ENCODE data around the gene MUC5B.
"Not testable (repeated sequence)": the region's sequence is repeated elsewhere in the genome, so short reads cannot be mapped to it uniquely, and the experiment has no call there.

The MUC5B gene

GRCh38 chr11:1203505-1204271 is 19.2 kb upstream of the MUC5B start:
- DNase-seq: no peak

DNA sequence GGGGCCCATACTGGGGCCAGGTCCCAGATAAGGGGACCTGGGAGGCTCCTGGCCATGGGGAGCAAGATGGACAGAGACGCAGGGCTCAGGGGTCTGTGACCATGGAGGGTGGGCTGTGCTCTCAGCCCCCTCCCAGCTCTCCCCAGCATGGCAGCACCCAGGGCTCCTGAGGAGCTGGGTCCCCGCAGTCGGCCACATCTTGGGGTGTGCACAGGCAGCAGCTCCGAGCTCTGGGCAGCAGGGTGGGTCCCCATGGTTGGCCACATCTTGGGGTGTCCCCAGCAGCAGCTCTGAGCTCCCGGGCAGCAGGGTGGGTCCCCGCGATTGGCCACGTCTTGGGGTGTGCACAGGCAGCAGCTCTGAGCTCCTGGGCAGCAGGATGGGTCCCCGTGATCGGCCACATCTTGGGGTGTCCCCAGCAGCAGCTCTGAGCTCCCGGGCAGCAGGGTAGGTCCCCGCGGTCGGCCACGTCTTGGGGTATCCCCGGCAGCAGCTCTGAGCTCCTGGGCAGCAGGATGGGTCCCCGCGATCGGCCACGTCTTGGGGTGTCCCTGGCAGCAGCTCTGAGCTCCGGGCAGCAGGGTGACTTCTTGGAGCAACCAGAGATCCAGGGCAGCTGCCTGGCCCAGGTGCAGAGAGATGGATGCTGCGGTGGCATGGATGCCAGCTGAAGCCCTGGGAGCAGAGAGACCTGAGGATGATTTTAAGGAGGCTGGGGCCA is 18.3 kb upstream of the MUC5B start:
- no peak for DNase-seq

- no peak for DNase-seq
Measured at GRCh38 chr11:1205121-1205986, 17.5 kb upstream of the MUC5B start.

- DNase-seq: no peak
Measured at GRCh38 chr11:1205987-1206331, 16.9 kb upstream of the MUC5B start.

GRCh38 chr11:1206391-1207271 is 16.2 kb upstream of the MUC5B start:
- DNase-seq: no peak

DNA sequence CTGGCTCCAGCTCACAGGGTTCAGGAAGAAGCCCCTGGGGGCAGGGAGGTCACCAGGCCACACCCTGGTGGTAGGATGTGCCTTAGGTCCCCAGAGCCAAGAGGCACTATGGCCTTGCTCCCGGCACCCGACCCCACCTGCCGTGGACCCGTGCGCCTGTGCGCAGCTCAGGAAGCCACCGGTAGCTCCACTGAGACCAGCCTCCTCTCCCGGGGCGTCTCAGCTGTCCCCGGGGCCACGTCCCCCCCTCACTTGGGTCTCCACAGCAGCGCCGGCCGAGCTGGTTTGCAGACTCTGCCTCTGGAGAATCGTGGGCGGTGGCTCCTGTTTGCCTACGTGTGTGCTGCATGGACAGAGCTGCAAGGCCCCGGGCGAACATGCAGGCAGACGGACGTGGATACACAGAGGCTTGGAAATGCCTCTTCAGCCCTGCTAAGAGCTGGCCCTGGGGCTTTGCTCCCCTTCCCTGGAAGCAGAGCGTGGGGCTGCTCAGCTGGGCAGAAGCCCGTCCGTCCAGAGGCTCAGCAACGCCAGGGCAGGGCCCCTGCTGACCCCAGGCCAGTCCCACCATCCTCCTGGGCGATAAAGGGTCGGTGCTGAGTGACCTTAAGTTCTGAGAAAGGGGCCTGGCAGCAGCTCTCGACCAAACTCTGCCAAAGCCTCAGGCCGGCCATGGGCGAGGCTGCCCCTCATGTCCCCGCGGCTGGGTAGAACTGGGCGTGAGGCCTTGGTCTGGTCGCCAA is 15.3 kb upstream of the MUC5B start:
- DNase-seq: no peak

DNA sequence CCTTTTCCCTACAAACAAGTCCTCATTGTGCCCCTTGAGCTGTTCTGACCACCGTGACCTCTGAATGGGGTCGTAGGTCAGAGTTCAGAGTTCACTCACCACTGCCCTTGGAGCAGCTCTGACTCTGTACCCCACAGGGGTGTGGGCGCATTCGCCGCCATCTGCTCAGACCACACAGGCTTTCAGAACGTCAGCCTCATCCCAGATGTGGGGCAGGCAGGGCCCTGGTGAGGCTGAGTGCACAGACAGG is 14.8 kb upstream of the MUC5B start:
- no peak for DNase-seq

- no peak for DNase-seq
Measured at GRCh38 chr11:1208394-1209261, 14.2 kb upstream of the MUC5B start.

- no peak for DNase-seq
Measured at GRCh38 chr11:1209371-1210057, 13.4 kb upstream of the MUC5B start.

DNA sequence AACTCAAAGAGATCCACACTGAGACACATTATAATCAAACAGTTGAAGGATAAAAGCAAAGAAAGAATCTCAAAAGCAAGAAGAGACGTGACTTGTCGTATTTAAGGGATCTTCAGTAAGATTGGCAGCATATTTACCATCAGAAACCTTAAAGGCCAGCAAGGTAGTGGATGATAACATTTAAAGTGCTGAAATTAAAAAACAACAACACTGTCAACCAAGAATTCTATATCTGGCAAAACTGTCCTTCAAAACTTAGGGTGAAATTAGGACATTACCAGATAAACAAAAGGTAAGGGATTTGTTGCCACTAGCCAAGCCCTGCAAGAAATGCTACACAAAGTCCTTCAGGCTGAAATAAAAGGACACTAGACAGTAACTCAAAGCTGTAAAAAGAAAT is 11.0 kb upstream of the MUC5B start:
- no peak for DNase-seq

GRCh38 chr11:1215826-1216225 is 7.0 kb upstream of the MUC5B start:
- DNase-seq: not testable (repeated sequence)

GRCh38 chr11:1217151-1217550 is 5.7 kb upstream of the MUC5B start:
- DNase-seq: no peak

DNA sequence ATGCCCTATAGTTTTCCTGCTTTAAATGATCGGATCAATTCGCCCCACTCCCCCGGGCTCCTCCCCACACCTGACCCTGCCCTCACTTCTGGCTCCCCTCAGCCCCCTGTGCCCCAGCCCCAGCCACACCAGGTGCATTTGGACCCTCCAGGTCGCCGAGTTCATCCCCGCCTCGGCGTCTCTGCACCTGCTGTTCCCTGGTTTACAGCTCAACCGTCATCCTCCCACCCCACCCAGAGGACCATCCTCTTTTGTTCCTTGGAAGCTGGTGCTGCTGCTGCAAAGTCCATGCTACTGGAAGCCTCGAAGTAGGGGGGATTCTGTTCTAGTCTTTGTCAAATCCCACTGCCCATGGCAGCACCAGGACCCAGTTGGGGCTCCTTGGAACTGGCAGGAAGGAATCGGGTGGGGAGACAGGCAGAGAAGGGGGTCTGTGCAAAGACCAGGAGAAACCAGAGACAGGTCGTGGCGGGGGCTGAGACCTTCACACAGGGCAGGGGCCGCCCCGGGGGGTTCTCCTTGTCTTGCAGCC is 4.5 kb upstream of the MUC5B start:
- no peak for DNase-seq

DNA sequence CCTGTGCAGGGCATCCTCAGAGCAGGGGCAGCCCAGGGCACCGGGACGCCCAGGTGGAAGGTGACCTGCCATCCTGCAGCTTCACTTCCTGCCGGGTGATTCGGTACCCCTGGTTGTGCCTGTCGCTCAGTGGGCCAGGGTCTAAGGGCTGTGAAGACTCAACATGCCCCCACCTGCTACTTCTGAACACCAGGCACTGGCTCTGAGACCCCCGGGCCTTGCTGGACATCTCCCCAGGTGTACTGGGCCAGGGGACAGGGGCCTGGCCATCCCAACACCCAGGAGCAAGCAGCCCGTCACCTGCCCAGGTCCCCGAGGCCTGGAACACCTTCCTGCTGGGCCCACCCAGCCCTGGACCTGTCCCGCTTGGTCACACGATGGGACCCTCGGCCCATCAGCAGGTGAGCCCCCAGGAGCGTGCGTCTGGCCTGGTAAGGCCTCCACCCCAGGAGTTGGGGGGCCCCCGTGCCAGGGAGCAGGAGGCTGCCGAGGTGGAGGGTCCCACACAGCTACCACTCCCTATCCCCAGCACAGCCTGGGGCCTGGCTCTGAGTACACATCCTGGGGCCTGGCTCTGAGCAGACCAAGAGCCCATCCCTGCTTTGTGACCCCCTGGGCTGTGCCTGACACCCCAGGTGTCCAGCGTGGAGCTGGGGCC is 3.9 kb upstream of the MUC5B start:
- DNase-seq: no peak

- no peak for DNase-seq
Measured at GRCh38 chr11:1219446-1219833, 3.4 kb upstream of the MUC5B start.

- DNase-seq: no peak
Measured at GRCh38 chr11:1219834-1220815, 2.7 kb upstream of the MUC5B start.

GRCh38 chr11:1220941-1221721 is 1.7 kb upstream of the MUC5B start:
- DNase-seq: no peak
